Hepatocyte (in vitro differentiated cells): ENCODE measurements around the gene DAAM1.

Experiments
- CTCF ChIP-seq: fragments of 200-600 bp; sonication (generic); IDR thresholded peaks from 2 replicates; pipeline ENCODE4 v1.5.1; 2016; ENCODE audit warnings: antibody characterized with exemption, mild to moderate bottlenecking; ENCODE audit not compliant: poor library complexity
- EZH2 ChIP-seq: fragments of 200-600 bp; sonication (generic); IDR thresholded peaks from 2 replicates; pipeline ENCODE4 v1.6.1; 2016; ENCODE audit warnings: antibody characterized with exemption, mild to moderate bottlenecking, borderline replicate concordance

GRCh38 chr14:59355091-59355490, 166.6 kb downstream of the DAAM1 start:
- no peak for TF ChIP-seq CTCF
- TF ChIP-seq EZH2: no peak
